GM15510 (cell line): ENCODE data around the gene ENPP1.

ENCODE experiments used
- POLR2A ChIP-seq: IDR thresholded peaks from 3 replicates; pipeline ENCODE4 v1.6.1; 2011; ENCODE audit warnings: borderline replicate concordance; ENCODE audit not compliant: insufficient read length; ENCODE audit errors: extremely low read depth

The ENPP1 gene

DNA sequence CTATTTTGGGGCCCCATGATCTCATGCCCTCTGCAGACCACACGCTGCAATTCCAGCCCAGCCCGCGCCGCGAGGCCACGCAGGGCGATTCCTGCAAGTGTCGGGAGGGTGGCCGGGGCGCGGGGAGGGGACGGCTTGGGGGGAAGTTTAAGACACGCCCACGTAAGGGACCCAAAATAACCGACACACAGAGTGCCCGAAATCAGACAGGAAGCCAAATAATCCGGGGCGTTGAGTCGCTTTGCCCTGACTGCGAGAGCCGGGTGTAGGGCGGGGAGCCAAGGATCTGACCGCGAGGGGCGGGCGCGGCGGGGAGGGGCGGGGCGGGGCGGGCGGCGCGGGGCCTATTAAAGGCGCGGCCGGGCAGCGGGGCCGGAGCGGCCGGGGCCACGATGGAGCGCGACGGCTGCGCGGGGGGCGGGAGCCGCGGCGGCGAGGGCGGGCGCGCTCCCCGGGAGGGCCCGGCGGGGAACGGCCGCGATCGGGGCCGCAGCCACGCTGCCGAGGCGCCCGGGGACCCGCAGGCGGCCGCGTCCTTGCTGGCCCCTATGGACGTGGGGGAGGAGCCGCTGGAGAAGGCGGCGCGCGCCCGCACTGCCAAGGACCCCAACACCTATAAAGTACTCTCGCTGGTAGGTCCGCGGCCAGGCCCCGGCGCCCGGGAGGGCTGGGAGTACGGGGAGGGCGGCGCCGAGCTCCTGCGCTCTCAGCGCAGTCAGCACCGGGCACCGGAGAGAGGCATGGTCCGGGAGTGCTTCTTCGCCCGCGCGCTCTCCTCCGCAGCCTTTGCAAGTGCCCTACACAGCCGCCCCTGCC lies at the start of gene ENPP1:
ENPP1 (plus strand) TSS at position 377 of the 816 bp plus-strand sequence; CDS start at position 393, 16 bp downstream.
- no peak for TF ChIP-seq POLR2A

DNA sequence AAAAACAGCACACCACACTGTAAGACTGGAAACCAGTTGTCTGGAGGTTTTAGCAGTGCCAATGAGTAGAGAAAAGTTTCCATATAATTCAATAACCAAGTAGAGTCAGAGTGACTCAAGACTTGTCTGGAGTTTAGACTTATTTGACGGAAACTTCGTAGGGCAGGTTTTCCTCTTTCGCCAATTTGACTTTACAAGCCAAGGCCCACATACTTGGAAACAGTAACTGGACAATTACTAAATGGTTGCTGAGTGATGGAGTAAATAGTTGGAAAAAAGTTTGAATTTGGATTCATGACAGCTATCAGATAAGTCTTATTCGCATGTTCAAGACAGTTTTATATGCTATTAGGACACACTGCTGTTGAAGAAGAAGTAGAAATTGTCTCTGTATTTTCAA lies 48.9 kb upstream of the ENPP1 start:
- TF ChIP-seq POLR2A, result no peak

DNA sequence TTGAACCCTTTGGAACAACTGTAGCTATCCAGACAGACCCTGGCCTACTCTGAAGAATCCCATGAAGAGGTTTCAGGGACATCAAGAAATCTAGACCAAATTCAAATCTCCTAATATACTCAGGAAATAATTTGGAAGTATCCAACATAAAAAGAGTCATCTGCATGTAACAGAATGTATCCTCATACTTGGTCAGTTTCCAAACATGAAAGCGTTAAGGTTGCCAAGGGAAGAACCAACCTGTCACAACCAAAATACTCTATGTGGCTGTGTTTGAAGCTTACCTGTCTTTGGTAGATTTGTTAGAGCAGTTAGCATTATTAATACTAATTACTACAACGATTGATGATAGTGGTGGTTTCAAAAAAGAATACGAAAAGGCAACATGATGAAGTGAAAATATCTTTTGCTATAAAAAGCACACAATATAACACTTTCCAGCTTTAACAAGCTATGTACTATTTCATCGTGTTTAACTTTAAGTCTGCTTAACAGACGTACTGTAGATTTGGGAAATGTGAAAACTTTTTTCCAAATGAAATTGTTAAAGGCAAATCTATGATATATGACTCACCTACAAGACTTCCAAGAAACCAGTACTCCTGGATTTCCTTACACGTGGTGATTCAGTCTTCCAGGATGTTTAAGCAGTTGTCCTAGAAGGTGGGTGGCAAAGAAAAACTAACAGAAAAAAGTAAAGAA lies 46.6 kb upstream of the ENPP1 start:
- TF ChIP-seq POLR2A, result no peak

DNA sequence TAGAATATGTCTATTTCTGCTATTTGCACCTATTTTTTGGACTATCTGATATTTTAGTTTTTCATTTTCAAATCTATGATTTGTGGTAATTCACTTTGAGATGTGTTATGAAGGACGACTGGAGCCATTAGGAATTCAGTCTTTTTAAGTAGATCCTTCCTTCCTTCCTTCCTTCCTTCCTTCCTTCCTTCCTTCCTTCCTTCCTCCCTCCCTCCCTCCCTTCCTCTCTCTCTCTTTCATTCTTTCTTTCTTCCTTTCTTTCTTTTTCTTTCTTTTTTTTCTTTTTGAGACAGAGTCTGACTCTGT lies 46.1 kb upstream of the ENPP1 start:
- no peak for TF ChIP-seq POLR2A

DNA sequence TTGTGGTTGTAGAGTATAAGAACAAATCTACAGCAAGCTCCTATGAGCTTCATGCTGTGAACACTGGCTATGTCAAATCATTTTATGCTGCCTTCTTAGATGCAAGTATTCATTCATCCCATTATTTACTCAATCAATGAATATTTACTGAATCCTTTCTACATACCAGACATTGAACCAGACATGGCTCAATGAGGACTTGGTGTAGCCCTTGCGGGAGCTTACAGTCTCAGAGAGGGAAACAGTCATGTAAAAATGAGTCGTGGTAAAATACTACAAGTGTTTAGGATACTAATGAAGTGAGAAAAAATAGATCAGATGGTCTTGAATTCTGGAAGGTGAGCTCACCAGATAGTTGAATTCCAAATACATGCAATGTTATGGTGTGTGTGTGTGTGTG lies 44.8 kb upstream of the ENPP1 start:
- no peak for TF ChIP-seq POLR2A

DNA sequence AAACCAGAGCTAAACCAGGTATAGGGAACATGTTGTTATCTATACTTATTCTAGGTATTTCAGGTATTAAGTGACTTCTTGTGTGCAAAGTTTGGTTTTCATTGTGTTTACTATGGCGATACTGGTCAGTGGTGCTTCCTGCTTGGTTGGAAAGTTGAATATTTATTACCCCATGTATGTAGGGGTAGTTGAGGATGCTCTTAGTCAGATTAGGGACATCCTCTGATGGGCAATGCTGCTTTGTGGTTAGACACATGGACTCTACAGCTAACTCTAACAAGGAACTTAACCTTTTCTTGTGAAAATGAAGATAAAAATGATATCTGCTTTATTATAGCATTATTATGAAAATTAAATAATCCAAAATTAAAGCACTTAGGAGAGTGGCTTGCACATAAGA lies 44.1 kb upstream of the ENPP1 start:
- no peak for TF ChIP-seq POLR2A

DNA sequence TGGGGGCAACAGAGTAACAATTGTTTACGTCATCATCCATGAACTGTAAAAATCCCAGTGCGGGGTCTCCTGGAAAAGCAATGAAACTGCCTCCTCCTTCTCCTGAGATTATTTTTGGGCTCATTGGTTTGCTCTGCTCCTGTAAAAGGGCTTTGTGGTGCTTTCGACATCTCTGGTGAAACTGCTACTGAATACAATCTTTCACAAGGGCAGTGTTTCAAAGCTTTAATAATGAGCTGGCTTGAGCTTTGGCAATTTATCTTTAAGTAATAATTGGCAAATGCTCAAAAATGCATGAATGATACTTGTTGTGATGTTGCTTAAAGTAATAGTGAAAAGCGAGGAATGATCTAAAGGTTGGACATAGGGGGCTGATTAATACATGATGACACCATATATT lies 43.5 kb upstream of the ENPP1 start:
- TF ChIP-seq POLR2A, result no peak

DNA sequence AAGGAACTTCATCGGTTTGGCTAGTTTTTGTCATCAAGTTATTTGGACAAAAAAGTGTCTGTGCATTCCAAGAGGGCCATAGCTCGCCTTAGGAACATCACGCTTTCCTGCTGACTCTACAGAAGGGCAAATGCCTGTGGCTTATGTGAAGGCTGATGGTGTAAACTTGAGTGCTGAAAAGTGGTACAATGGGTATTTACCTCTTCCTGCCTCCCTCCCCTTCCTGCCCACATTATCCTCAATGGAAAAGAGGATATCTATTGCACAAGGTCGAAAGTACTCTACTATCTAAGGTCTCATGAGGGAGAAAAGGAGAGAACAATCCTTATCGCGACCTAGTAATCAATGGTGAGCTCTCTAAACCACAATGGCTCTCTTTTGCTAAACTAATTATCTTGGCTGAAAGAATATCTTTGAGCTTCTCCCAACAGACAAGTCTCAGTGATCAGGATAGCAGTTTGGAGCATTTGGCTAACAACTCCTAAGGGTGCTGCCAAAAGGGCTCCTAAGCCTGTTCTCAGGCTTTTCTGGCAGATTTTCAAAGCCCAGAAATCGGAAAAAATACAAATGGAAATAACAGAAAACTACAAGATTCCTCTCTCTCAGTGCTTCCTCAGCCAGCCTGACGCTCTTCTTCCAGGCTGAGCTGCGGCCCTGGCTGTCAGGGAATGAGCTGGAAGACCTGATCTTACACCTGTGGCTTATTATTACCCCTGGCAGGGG lies 42.6 kb upstream of the ENPP1 start:
- no peak for TF ChIP-seq POLR2A

DNA sequence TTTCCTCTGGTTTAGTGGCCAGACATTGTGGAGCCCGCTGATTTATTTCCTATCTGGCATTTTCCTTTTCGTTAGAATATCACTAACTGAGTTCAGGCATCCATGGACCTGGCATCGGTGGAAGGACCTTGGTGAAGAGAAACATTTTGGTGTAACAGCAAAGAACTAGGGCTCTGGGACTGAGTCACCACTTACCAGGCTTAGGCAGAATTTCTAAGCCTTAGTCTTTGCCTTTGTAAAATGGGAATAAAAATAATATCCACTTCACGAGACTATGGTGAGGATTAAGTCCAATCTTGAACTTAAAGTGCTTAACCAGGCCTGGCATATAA lies 42.0 kb upstream of the ENPP1 start:
- no peak for TF ChIP-seq POLR2A

DNA sequence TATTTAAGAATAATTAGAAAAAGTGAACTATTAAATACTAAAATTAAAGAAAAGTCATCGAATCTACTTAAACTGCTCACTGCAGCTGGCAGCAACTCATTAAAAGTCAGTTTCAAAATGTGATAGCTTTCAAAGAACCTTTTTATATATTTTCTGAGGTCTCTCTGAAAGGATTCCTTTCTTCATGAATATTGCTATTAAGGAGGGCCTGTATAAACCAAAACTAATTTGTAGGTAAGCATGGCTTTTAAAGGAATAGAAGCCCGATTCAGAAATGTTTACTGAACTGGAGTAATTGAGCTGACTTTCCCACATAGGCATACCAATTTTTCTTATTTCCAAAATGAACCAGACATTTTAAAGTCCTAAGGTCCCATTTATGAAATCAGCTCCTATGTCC lies 41.2 kb upstream of the ENPP1 start:
- TF ChIP-seq POLR2A, result no peak

DNA sequence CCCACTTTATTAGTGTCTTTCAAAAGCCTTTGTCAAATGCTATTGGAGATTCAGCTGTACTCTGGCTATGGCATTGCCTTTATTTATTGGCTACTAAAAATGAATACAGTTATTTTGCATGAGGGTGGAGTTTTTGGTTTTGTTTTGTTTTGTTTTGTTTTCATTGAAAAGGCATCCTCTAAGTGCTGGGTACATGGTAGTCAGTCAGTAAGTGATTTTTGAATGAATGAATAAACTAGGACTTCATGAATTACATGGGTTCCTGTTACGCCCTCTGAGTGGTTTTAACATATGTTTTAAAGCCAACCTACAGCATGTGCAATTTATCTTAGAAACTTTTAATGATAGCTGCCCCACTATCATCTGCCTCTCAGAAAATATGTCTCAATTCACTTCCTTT lies 38.9 kb upstream of the ENPP1 start:
- TF ChIP-seq POLR2A, result no peak

DNA sequence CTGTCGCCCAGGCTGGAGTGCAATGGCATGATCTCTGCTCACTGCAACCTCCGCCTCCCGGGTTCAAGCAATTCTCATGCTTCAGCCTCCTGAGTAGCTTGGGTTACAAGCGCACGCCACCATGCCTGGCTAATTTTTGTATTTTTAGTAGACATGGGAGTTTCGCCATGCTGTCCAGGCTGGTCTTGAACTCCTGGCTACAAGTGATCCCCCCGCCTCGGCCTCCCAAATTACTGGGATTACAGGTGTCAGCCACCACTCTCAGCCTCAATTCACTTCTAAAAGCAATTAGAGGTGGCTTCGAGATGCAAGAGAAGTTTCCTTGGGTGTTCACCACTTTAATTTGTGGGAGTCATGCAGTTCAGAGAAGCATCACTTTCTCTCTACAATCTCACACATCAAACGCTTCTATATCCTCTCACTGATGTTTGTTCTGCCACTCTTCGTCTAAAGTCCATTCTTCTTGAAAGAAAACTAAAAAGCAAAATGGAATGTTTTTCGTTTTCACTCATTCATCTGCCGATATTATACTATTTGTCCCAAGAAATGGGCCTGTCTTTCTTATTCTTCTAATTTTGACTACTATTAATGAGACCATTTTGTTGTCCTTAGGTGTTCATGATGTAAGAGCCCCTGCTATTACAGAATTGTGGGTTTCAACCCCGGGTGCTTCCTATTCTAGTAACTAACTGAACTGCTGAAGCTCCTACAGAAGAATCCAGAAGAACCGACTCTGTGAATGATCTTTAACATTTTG lies 38.3 kb upstream of the ENPP1 start:
- TF ChIP-seq POLR2A, result no peak

DNA sequence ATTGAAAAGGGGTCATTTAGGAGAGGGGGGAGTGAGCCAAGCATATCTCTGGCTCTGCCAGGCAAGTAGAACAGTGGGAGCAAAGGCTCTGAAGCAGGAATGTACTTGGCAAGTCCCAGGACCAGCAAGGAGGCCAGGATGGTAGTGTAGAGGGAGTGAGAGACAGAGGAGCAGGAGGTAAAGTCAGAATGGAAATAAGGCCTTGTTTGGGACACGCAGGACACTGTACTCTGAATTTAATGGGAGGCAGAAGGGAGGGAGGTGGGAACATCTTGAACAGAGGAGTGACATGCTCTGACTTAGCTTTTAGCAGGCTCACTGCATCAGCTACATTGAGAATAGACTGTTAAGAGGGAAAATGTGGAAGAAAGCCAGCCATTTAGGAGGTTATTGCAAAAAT lies 37.0 kb upstream of the ENPP1 start:
- TF ChIP-seq POLR2A, result no peak

DNA sequence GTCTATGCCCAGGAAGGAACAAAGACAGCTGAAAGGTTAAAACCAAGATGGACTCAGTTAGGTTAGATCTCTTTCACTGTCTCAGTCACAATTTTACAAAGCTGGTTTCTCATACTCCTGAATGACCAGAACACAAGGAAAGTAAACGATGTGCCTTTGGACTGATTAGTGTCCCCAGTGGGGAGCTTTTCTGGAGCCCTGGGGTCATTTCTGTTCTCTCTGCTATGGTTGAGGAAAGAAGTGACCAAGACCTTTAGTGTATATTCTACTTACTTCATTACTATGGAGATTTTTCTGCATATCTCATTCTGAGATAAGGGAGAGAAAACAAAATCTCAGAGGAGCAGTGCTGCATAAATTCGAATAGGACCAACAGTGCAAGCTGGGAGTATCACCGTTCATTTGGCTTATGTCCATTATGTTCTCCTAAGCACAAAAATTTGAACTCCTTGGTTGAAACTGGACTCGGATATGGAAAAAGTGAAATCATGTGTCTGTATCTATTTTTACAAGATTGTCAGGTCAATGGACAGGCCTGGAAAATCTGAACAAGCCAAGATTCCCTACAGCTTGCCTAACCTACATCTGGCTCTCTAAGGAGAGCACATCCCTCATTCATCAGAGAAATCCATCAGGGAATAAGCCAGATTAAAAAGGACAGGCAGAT lies 34.4 kb upstream of the ENPP1 start:
- no peak for TF ChIP-seq POLR2A
